HEK293T (cell line): ENCODE data around the gene HTT.

Source experiments
- CTCF ChIA-PET: fragments of 350-600 bp; formaldehyde crosslinking; extraction: SDS; loops from one replicate; lab custom pipeline; 2021; ENCODE audit warnings: antibody characterized with exemption, inconsistent platforms; lab: Yijun Ruan, JAX
- POLR2A ChIA-PET: fragments of 350-600 bp; formaldehyde crosslinking; extraction: SDS; loops from one replicate; lab custom pipeline; 2020; ENCODE audit warnings: antibody characterized with exemption, inconsistent platforms; lab: Yijun Ruan, JAX
- DNase-seq: peaks from one replicate; pipeline ENCODE4 v3.0.0; 2012; ENCODE audit warnings: mixed read lengths; ENCODE audit errors: extremely low spot score
- ARNT ChIP-seq: fragments of 450-650 bp; IDR thresholded peaks from 2 replicates; pipeline ENCODE4 v1.6.1; 2017; ENCODE audit warnings: mild to moderate bottlenecking
- BHLHE40 ChIP-seq: fragments of 450-650 bp; IDR thresholded peaks from 2 replicates; pipeline ENCODE4 v1.6.1; 2016; ENCODE audit warnings: mild to moderate bottlenecking, moderate library complexity, borderline replicate concordance
- CTBP1 ChIP-seq: fragments of 450-650 bp; IDR thresholded peaks from 2 replicates; pipeline ENCODE4 v1.6.1; 2016; ENCODE audit warnings: borderline replicate concordance
- ELF4 ChIP-seq: fragments of 450-650 bp; IDR thresholded peaks from 2 replicates; pipeline ENCODE4 v1.6.1; 2017; ENCODE audit warnings: antibody characterized with exemption
- FOXA1 ChIP-seq: fragments of 450-650 bp; IDR thresholded peaks from 2 replicates; pipeline ENCODE4 v1.6.1; 2016; ENCODE audit warnings: mild to moderate bottlenecking
- FOXK2 ChIP-seq: fragments of 450-650 bp; IDR thresholded peaks from 2 replicates; pipeline ENCODE4 v1.6.1; 2016; ENCODE audit warnings: mild to moderate bottlenecking
- FOXM1 ChIP-seq: fragments of 450-650 bp; IDR thresholded peaks from 2 replicates; pipeline ENCODE4 v1.6.1; 2017; ENCODE audit warnings: mild to moderate bottlenecking, borderline replicate concordance
- HDGF ChIP-seq: fragments of 450-650 bp; IDR thresholded peaks from 2 replicates; pipeline ENCODE4 v1.6.1; 2017; ENCODE audit warnings: antibody characterized with exemption, borderline replicate concordance
- L3MBTL2 ChIP-seq: fragments of 450-650 bp; conservative IDR thresholded peaks from 2 replicates; pipeline ENCODE4 v1.6.1; 2016; ENCODE audit warnings: mild to moderate bottlenecking
- LEF1 ChIP-seq: fragments of 450-650 bp; IDR thresholded peaks from 2 replicates; pipeline ENCODE4 v1.6.1; 2017; ENCODE audit warnings: mild to moderate bottlenecking, borderline replicate concordance
- NFRKB ChIP-seq: fragments of 450-650 bp; IDR thresholded peaks from 2 replicates; pipeline ENCODE4 v1.6.1; 2016; ENCODE audit warnings: mild to moderate bottlenecking, moderate library complexity
- SP1 ChIP-seq: fragments of 450-650 bp; IDR thresholded peaks from 2 replicates; pipeline ENCODE4 v1.6.1; 2017
- SUZ12 ChIP-seq: fragments of 450-650 bp; IDR thresholded peaks from 2 replicates; pipeline ENCODE4 v1.6.1; 2016; ENCODE audit warnings: mild to moderate bottlenecking
- TARDBP ChIP-seq: fragments of 450-650 bp; IDR thresholded peaks from 2 replicates; pipeline ENCODE4 v1.6.1; 2016
- ZNF384 ChIP-seq: fragments of 450-650 bp; IDR thresholded peaks from 2 replicates; pipeline ENCODE4 v1.6.1; 2016
- TF ChIP-seq, protein P1 (sequence below): fragments of 450-650 bp; IDR thresholded peaks from 2 replicates; pipeline ENCODE4 v1.6.1; 2016

HTT gene

DNA sequence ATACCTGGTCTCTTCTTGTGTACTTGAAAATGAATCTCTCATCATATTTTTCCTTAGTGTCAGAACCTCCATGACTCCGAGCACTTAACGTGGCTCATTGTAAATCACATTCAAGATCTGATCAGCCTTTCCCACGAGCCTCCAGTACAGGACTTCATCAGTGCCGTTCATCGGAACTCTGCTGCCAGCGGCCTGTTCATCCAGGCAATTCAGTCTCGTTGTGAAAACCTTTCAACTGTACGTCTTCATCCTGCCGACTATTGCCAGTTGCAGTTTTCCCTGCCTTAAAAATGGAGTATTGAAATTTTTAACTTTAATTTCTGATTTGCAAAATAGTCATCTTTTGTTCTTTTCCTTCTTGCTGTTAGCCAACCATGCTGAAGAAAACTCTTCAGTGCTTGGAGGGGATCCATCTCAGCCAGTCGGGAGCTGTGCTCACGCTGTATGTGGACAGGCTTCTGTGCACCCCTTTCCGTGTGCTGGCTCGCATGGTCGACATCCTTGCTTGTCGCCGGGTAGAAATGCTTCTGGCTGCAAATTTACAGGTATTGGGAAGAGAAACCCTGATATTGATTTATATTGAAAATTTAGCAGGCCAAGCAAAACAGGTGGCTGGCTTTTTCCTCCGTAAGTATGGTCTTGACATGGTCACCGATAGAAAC is 132.1 kb downstream of the HTT start:
- ChIA-PET CTCF (no interaction called here), POLR2A (no interaction called here)
- no peak for DNase-seq
- no peak for TF ChIP-seq FOXA1
- TF ChIP-seq HDGF, result no peak
- TF ChIP-seq, protein P1, sequence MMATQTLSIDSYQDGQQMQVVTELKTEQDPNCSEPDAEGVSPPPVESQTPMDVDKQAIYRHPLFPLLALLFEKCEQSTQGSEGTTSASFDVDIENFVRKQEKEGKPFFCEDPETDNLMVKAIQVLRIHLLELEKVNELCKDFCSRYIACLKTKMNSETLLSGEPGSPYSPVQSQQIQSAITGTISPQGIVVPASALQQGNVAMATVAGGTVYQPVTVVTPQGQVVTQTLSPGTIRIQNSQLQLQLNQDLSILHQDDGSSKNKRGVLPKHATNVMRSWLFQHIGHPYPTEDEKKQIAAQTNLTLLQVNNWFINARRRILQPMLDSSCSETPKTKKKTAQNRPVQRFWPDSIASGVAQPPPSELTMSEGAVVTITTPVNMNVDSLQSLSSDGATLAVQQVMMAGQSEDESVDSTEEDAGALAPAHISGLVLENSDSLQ, result no peak
- no peak for TF ChIP-seq ARNT
- no peak for TF ChIP-seq TARDBP
- TF ChIP-seq CTBP1, result no peak
- TF ChIP-seq NFRKB, result no peak
- no peak for TF ChIP-seq BHLHE40
- TF ChIP-seq SUZ12, result no peak
- no peak for TF ChIP-seq LEF1
- TF ChIP-seq FOXM1, result no peak
- no peak for TF ChIP-seq SP1
- no peak for TF ChIP-seq FOXK2
- no peak for TF ChIP-seq ELF4
- no peak for TF ChIP-seq ZNF384
- no peak for TF ChIP-seq L3MBTL2

DNA sequence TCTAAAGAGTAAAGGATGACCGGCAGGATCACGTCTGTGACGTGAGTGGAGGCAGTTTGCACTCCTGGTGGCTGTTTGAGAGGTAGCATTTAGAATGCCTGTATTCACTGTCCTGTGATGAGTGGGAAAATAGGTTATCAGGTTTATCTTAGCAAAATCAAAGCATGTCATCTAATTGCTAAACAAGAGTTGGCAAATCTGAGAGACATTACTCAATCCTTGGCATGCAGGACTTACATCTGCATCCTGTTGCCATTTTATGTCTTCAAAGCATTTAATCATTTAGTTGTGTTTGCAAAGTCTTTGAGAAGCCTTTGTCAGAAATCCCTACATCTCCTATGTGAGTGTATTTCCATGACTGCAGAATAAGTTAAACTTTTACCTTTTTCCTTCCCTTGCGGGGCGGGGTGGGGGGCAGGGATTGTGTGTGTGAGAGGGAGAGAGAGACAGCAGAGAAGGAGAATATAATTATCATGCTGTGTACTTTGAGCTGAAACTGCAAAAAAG is 133.1 kb downstream of the HTT start:
- ChIA-PET CTCF (no interaction called here), POLR2A (no interaction called here)
- TF ChIP-seq, protein P1, result no peak
- TF ChIP-seq LEF1, result no peak
- no peak for TF ChIP-seq NFRKB
- no peak for TF ChIP-seq SUZ12
- no peak for TF ChIP-seq L3MBTL2
- no peak for TF ChIP-seq SP1
- no peak for TF ChIP-seq FOXA1
- no peak for TF ChIP-seq FOXM1
- no peak for TF ChIP-seq FOXK2
- TF ChIP-seq CTBP1, result no peak
- no peak for TF ChIP-seq ELF4
- TF ChIP-seq HDGF, result no peak
- no peak for TF ChIP-seq ZNF384
- DNase-seq, result no peak

DNA sequence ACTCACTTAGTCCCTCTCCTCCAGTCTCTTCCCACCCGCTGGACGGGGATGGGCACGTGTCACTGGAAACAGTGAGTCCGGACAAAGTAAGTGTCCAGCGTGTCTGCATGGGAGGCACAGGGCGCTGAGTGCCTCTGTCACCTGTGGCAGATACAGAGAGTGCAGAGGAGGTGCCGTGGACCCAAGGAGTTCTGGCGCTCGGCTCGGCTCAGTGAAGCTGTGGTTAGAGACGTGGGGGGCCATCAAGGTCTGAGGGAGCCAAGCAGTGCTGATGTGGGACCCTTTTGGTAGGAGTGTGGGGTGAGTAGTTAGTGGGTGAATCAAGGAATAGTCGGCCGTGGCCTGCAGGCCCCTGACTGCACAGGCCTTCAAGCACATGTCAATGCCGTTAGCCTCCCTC is 134.3 kb downstream of the HTT start:
- DNase-seq, result no peak
- POLR2A ChIA-PET, result interaction anchor here (0.7 kb wide), 1 partner anchor 660 kb away, joined by 3 read pairs; no protein-coding TSS in a partner anchor
- no peak for TF ChIP-seq LEF1
- TF ChIP-seq TARDBP, result no peak
- TF ChIP-seq ELF4, result no peak
- TF ChIP-seq BHLHE40, result no peak
- TF ChIP-seq FOXA1, result no peak
- no peak for TF ChIP-seq SP1
- no peak for TF ChIP-seq ZNF384
- TF ChIP-seq ARNT, result no peak
- no peak for TF ChIP-seq SUZ12
- TF ChIP-seq NFRKB, result no peak
- no peak for TF ChIP-seq FOXM1
- TF ChIP-seq CTBP1, result no peak
- TF ChIP-seq, protein P1, result no peak
- TF ChIP-seq HDGF, result no peak
- TF ChIP-seq L3MBTL2, result no peak
- no peak for TF ChIP-seq FOXK2
- CTCF ChIA-PET, result no interaction called here

DNA sequence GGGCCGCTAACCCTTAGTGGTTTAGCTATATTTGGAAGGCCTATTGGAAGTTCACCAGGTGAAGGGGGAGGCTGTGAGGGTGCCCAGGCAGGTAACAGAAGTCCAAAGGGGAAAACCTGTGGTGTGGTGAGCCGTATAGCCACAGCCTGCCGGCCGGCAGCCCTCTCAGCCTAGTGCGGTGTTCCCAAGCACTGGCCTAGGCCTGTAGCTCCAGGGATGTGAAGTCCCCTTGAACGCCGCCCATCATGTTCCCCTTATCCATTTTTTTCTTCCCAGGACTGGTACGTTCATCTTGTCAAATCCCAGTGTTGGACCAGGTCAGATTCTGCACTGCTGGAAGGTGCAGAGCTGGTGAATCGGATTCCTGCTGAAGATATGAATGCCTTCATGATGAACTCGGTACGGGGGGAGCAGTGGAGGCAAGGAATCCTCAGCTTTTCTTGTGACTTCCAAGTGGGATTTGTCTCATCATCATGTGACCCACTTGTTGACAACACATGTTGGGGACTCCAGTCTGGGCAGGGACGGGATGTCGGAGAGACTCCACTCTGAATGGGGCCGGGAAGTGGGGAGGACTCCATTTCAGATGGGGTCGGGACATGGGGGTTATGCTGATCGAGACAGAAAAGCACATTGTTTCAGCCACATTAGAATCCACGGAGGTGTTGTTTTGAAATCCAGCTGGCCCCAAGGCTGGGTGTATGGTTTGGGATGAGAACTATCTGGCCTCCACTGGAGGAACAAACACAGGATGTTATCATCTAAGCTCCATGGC is 135.3 kb downstream of the HTT start:
- TF ChIP-seq ZNF384, result no peak
- TF ChIP-seq FOXA1, result no peak
- TF ChIP-seq FOXK2, result no peak
- TF ChIP-seq FOXM1, result no peak
- no peak for TF ChIP-seq SP1
- TF ChIP-seq NFRKB, result no peak
- TF ChIP-seq L3MBTL2, result no peak
- TF ChIP-seq, protein P1, result no peak
- no peak for TF ChIP-seq CTBP1
- TF ChIP-seq HDGF, result no peak
- no peak for TF ChIP-seq SUZ12
- CTCF ChIA-PET, result no interaction called here
- no peak for DNase-seq
- POLR2A ChIA-PET, result no interaction called here
